Omental fat pad (tissue), 4 donors: Measurements from ENCODE around the gene NAA30. TPM values are rescaled to one million over a fixed set of nuclear protein-coding genes. Genes with fewer than 3 reads are reported as not detected.

Source experiments
- ATAC-seq: fragments of 150-250 bp; one replicate; pipeline ENCODE4 v1.9.1; 2016; ENCODE audit warnings: mild to moderate bottlenecking, moderate library complexity; ENCODE audit not compliant: low FRiP score
- DNase-seq: peaks from one replicate; pipeline ENCODE4 v3.0.0-alpha.2; 2019; ENCODE audit warnings: low spot score
- total RNA-seq, 4 donors: library from RNA; depleted of rRNA; stranded (reverse); fragments of >200 nt; gene quantifications; one replicate each; pipeline ENCODE4 v1.1.0, GENCODE V29; 2016
- TF ChIP-seq, protein P1 (sequence below), 3 donors: fragments of 450-650 bp; IDR thresholded peaks; one replicate each; pipeline ENCODE4 v1.5.1; 2016 to 2017; ENCODE audit warnings: antibody characterized with exemption in 3 of 3, mild to moderate bottlenecking in 3 of 3, moderate library complexity in 2 of 3

NAA30 gene
- total RNA-seq, 4 donors from 2014 or later = 12.7 to 16.1 (median 15.2) TPM

DNA sequence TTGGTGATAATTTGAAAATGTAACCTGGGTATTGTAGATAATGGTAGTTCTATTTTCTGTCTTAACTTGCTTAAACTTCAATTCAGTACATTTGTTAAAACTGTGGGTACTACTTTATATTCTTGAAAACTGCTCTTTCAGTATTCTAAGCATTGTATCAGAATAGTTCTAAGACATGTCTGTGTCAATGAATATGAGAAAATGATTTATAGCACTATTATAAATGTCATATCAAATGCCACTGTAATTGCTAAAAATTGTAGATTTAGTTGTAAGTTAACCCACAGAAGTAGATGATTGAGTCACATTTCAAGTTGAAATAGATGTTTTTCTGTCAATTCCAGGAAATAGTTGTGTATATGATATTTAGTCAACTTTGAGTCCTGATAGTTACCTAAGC, 2.4 kb downstream of the NAA30 start:
- DNase-seq (no peak), ATAC-seq (no peak)
- TF ChIP-seq, protein P1, sequence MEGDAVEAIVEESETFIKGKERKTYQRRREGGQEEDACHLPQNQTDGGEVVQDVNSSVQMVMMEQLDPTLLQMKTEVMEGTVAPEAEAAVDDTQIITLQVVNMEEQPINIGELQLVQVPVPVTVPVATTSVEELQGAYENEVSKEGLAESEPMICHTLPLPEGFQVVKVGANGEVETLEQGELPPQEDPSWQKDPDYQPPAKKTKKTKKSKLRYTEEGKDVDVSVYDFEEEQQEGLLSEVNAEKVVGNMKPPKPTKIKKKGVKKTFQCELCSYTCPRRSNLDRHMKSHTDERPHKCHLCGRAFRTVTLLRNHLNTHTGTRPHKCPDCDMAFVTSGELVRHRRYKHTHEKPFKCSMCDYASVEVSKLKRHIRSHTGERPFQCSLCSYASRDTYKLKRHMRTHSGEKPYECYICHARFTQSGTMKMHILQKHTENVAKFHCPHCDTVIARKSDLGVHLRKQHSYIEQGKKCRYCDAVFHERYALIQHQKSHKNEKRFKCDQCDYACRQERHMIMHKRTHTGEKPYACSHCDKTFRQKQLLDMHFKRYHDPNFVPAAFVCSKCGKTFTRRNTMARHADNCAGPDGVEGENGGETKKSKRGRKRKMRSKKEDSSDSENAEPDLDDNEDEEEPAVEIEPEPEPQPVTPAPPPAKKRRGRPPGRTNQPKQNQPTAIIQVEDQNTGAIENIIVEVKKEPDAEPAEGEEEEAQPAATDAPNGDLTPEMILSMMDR (IDR thresholded peaks at IDR 0.05) = no peak

DNA sequence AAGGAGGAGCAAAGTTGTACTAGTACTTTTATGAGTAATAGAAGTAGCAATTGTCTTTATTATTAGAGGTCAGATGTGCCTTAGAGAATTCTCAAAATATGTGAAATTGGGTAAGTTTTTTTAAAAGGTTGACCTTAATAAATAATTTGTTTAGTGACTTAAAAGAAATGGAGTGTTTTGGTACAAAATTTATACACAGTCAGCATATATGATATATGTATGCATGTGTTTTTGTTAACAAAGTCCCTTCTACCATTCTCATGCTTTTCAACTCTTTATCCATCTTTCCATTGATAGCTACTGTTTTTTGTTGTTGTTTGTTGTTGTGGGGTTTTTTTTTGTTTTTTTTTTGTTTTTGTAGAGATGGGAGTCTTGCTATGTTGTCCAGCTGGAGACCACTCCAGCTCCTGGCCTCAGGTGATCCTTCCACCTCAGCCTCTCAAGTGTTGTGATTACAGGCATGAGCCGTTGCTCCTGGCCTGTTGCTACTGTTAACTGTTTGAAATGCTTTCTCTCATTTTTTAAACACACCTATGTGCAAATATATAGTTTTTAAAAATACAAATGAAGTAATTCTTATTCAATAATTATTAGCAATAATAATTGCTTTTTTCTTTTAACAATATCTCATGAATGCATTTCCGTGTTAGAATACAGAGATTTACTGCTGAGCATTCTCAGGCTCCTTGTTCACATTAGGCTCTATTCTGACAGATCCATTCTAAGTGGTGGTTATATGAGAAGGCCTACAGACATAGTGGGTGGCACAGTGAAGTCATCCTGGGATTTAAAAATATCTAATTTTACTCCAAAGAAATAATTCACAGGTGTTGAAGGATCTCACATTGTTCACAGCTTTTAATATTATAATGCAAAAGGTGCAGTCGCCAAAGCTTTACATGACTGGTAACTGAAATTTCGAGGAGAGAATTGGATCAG, 10.4 kb downstream of the NAA30 start:
- no peak for DNase-seq
- ATAC-seq = no peak
- TF ChIP-seq, protein P1 (IDR thresholded peaks at IDR 0.05) = no peak

GRCh38 chr14:57401501-57401900, 11.1 kb downstream of the NAA30 start:
- ATAC-seq (no peak), DNase-seq (no peak)
- TF ChIP-seq, protein P1 (IDR thresholded peaks at IDR 0.05) = no peak

GRCh38 chr14:57402173-57402852, 11.9 kb downstream of the NAA30 start:
- TF ChIP-seq, protein P1 (IDR thresholded peaks at IDR 0.05) = no peak
- no peak for DNase-seq
- no peak for ATAC-seq

GRCh38 chr14:57403521-57403864, 13.1 kb downstream of the NAA30 start:
- ATAC-seq = no peak
- no peak for DNase-seq
- TF ChIP-seq, protein P1 (IDR thresholded peaks at IDR 0.05) = no peak

GRCh38 chr14:57405562-57405961, 15.2 kb downstream of the NAA30 start:
- TF ChIP-seq, protein P1 (IDR thresholded peaks at IDR 0.05) = no peak
- ATAC-seq (no peak), DNase-seq (no peak)
